WI38 (cell line): ENCODE results near the gene ZNF268.
"Not testable (repeated sequence)": the region's sequence is repeated elsewhere in the genome, so short reads cannot be mapped to it uniquely, and the experiment has no call there.

Source experiments
- H3K4me3 ChIP-seq: 2 replicates; pipeline ENCODE4 v1.5.1; 2011; ENCODE audit warnings: low read depth, mild to moderate bottlenecking, control low read depth, low read length
- CTCF ChIP-seq: IDR thresholded peaks from 2 replicates; pipeline ENCODE4 v1.5.1; 2012; ENCODE audit warnings: low read depth, mild to moderate bottlenecking, control low read depth, low read length

ZNF268 gene

GRCh38 chr12:133236144-133236543 lies 54.8 kb downstream of the ZNF268 start:
- H3K4me3 ChIP-seq, result no peak overlapping the region
- TF ChIP-seq CTCF, result no peak

- no peak overlapping the region for H3K4me3 ChIP-seq
- TF ChIP-seq CTCF, result no peak
These were observed 55.3 kb downstream of the ZNF268 start for GRCh38 chr12:133236556-133236955.

- no peak for TF ChIP-seq CTCF
- H3K4me3 ChIP-seq, result no peak overlapping the region
These were observed 70.4 kb downstream of the ZNF268 start for GRCh38 chr12:133251732-133252131.

- H3K4me3 ChIP-seq, result not testable (repeated sequence)
These were observed 74.5 kb downstream of the ZNF268 start for GRCh38 chr12:133255833-133256232.

GRCh38 chr12:133256321-133256720 lies 75.0 kb downstream of the ZNF268 start:
- no peak for TF ChIP-seq CTCF
- H3K4me3 ChIP-seq, result no peak overlapping the region

GRCh38 chr12:133264173-133264572 lies 82.9 kb downstream of the ZNF268 start:
- H3K4me3 ChIP-seq, result no peak overlapping the region
- no peak for TF ChIP-seq CTCF
